G401 (cell line): ENCODE data around the gene CYB561. TPM values are rescaled to one million over a fixed set of nuclear protein-coding genes. Genes with fewer than 3 reads are reported as not detected.

ENCODE experiments used
- DNase-seq: peaks from one replicate; pipeline ENCODE4 v3.0.0-alpha.2; 2015; ENCODE audit warnings: low spot score
- in situ Hi-C: cut with HindIII; loops from 2 replicates; pipeline ENCODE4 v1.10.0; 2016; ENCODE audit warnings: low sequenced_read_pairs, mixed read lengths
- total RNA-seq: library from RNA; depleted of rRNA; stranded (reverse); fragments of >200 nt; shearing (Covaris generic); gene quantifications from 2 replicates; pipeline ENCODE4 v1.2.3, GENCODE V29; 2014; rRNA removed

The CYB561 gene
- total RNA-seq, result 1.5 TPM in 1 of 2 replicates, not detected in the other

GRCh38 chr17:63445954-63446752, at the start of gene CYB561:
TSS of gene CYB561 (minus strand) at chr17:63446306. CDS start at chr17:63437547, 8,759 bp downstream.
- in situ Hi-C loops, result no loop called here
- DNase-seq, result peak; percentile 63

- in situ Hi-C loops, result no loop called here
- no peak for DNase-seq
Measured at GRCh38 chr17:63495491-63495890, 49.4 kb upstream of the CYB561 start.

- DNase-seq, result no peak
- in situ Hi-C loops, result no loop called here
Measured at GRCh38 chr17:63494300-63494928, 48.3 kb upstream of the CYB561 start.

- in situ Hi-C loops, result no loop called here
- no peak for DNase-seq
Measured at GRCh38 chr17:63493411-63493810, 47.3 kb upstream of the CYB561 start.

GRCh38 chr17:63492940-63493339, 46.8 kb upstream of the CYB561 start:
- DNase-seq, result no peak
- in situ Hi-C loops, result no loop called here

GRCh38 chr17:63491977-63492618, 46.0 kb upstream of the CYB561 start:
- in situ Hi-C loops, result no loop called here
- DNase-seq, result no peak

GRCh38 chr17:63491413-63491812, 45.3 kb upstream of the CYB561 start:
- in situ Hi-C loops, result no loop called here
- DNase-seq, result no peak

GRCh38 chr17:63490858-63491400, 44.8 kb upstream of the CYB561 start:
- DNase-seq, result no peak
- in situ Hi-C loops, result no loop called here

GRCh38 chr17:63490329-63490728, 44.2 kb upstream of the CYB561 start:
- DNase-seq, result no peak
- in situ Hi-C loops, result no loop called here

GRCh38 chr17:63489291-63489690, 43.2 kb upstream of the CYB561 start:
- in situ Hi-C loops, result no loop called here
- no peak for DNase-seq

- no peak for DNase-seq
- in situ Hi-C loops, result no loop called here
Measured at GRCh38 chr17:63488851-63489250, 42.7 kb upstream of the CYB561 start.

GRCh38 chr17:63487014-63487339, 40.9 kb upstream of the CYB561 start:
- in situ Hi-C loops, result no loop called here
- no peak for DNase-seq

- in situ Hi-C loops, result no loop called here
- no peak for DNase-seq
Measured at GRCh38 chr17:63486317-63487013, 40.4 kb upstream of the CYB561 start.

GRCh38 chr17:63483655-63484575, 37.8 kb upstream of the CYB561 start:
- in situ Hi-C loops, result no loop called here
- DNase-seq, result no peak

- in situ Hi-C loops, result no loop called here
- DNase-seq, result no peak
Measured at GRCh38 chr17:63483038-63483437, 36.9 kb upstream of the CYB561 start.

GRCh38 chr17:63482509-63482908, 36.4 kb upstream of the CYB561 start:
- in situ Hi-C loops, result no loop called here

GRCh38 chr17:63481488-63481870, 35.4 kb upstream of the CYB561 start:
- in situ Hi-C loops, result no loop called here
- DNase-seq, result no peak

More at GRCh38 chr17:63482509-63482908, 36.4 kb upstream of the CYB561 start:
- DNase-seq, result no peak

GRCh38 chr17:63480826-63481487, 34.9 kb upstream of the CYB561 start:
- no peak for DNase-seq
- in situ Hi-C loops, result no loop called here
